SH-SY5Y (cell line): ENCODE data around the gene RYR1.

Experiments used
- GATA2 ChIP-seq: IDR thresholded peaks from 2 replicates; pipeline ENCODE4 v1.6.1; 2011; ENCODE audit warnings: mild to moderate bottlenecking, low read depth, low read length
- GATA3 ChIP-seq: IDR thresholded peaks from 2 replicates; pipeline ENCODE4 v1.6.1; 2011; ENCODE audit warnings: low read depth, mild to moderate bottlenecking, low read length, moderate library complexity

Gene RYR1

DNA sequence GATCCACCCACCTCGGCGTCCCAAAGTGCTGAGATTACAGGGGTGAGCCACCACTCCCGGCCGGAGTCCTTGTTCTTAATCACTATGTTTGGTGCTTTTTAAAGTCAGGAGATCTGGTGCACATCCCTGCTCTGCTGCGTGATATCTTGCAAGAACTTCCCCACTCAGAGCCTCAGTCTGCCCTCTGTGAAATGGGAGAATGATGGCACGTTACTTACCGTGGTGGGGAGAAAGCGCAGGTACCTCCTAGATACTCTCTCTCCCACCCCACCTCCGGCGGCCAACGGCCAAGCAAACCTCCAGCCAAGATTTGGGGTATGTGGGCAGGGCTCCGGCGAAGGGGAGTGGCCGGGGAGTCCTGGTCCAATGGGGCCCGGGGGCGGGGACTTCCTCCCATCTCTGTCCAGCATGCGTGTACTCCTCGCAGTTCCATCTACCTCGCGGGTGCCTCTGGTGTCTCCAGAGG, at the start of gene RYR1:
RYR1 (plus strand) TSS at position 424 of the 466 bp plus-strand sequence. CDS start 139 bp downstream, outside the sequence.
- TF ChIP-seq GATA3 (no peak), GATA2 (no peak)

DNA sequence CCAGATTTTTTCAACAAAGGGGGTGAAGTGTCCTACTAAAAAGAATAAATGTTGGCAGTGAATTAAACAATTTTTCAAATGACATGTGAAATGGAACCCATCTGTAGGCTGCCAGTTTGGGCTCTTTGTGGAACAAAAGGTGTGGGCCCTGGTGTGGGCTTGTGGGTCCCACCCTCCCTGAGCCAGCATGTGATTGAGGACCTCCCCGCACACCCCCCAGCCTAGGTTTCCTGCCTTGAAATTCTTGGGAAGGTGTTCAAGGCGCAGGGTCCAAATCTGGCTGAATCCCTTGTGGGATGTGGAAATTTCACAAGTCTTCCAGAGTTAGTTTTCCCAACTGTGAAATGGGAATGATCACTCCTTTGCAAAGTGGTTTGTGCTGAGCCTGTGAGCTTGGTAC, 49.7 kb upstream of the RYR1 start:
- no peak for TF ChIP-seq GATA2
- no peak for TF ChIP-seq GATA3

DNA sequence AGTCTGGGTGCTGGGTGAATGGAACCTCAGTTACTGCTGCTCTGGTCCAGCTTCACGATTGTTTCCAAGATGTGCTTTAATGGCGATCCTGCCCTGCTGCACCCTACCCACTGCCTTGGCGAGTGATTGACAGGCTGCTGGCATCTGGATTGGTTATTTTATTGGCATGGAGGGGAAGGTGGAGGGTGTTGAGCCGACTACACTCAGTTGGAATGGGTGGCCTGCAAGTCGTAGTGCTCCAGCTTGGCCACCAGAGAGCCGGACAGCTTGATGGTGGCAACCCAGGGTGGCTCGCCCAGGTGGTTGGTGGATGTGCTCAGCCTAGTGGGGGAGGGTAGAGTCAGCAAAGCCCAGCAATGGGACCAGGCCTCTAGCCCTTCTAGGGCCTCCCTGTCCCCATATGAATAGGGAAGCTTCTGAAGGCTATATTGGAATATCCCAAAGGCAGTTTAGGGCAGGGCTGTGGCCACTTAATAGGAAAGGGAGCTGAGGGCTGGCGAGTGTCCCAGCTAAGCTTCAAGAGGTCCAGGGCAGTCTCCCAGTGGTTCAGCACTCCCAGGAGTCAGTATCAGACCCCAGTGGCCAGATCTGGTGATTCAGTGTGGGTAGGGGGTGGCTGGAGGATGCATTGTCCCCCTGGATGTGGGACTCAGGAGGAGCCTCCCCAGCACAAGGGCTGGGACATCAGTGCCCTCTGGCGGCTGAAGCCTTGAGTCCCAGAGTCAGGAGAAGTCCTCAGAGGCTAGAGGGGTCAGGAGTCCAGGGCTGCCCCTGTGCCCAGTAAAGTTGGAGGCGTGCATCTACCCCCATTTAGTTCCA, 49.1 kb upstream of the RYR1 start:
- TF ChIP-seq GATA3 (no peak), GATA2 (no peak)

DNA sequence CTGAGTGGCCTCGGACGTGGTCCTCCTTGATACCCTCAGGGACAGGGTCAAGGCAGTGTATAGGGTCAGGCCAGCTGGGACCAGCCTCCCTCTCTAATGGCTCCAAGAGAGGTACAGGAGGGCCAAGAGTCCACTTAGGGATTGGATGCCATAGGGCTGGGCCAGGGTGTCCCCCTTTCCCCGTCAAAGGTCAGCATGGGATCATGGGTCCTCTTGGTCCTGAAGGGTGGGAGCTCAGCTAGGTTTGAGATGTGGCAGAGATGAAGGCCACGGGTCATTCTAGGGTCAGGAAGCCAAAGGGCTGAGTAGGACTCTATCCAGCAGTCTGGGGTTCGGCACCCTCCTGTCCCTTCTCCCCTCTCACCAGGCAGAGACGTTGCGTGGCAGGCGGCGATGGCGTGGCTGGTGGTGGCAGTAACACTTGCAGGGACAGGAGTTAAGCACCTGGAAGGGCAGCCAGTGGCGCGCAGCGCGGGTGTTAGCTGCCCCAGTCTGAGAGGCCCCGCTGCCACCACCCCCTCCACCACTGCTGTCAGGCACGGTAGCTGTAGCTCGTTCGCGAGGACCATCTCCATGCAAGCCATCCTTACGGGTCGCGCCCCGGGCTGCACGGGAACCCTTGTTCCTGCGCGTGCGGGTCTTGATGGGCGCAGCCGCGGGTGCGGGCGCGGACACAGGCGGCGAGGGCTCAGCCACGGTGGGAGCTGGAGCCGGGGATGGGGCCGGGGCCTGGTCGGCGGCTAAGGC, 48.3 kb upstream of the RYR1 start:
- TF ChIP-seq GATA2 (no peak), GATA3 (no peak)

DNA sequence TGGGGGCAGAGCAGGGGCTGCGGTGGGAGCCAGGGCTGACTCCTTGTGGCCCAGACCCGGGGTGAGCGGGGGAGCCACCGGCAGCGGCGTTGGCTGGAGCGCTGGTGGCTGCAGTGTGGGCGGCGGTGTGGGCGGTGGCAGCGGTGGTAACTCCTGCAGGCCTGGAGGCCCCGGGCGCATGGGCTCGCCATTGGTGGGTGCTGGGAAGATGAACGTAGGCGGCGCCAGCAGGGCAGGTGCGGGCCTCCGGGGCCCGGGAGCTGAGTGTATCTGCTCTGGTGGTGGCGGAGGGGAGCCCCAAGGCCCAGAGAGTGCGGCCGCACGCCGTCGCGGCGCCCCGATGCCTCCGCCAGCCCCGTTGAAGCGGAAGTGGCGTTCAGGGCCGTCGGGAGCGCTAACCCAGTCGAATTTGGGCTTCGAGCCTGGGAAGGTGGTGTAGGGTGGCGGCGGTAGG, 47.7 kb upstream of the RYR1 start:
- TF ChIP-seq GATA2: no peak
- TF ChIP-seq GATA3: no peak

DNA sequence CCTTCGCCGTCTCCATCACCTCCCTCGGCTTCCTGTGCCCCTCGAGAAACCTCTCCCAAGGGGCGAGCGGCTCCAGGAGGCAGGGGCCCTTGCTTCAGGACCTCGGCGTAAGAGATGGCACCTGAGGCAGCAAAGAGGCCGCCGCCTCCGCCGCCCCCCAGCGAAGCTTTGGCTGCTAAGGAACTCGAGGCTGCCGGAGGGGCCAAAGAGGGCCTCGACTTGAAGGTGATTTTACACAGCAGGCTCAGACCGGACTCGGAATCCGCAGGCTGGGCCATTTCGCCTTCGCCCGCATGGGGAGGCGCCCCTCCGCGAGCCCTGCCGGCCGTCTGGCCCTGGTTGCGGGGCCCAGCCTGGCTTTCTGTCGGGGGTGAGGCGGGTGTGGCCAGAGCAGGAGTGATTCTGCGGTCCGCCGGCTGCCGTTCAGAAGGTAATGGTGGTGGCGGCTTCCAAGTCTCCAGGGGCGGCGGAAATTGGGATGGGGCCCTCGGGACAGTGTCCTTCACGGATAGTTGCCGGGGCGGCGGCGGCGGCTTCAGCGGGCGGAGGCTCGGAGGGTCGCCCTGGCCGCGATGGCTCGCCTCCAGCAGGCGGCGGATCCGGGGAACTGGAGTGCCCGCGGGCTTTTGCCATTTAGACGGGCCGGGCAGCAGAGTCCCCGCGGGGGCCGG, 47.1 kb upstream of the RYR1 start:
- no peak for TF ChIP-seq GATA2
- no peak for TF ChIP-seq GATA3

DNA sequence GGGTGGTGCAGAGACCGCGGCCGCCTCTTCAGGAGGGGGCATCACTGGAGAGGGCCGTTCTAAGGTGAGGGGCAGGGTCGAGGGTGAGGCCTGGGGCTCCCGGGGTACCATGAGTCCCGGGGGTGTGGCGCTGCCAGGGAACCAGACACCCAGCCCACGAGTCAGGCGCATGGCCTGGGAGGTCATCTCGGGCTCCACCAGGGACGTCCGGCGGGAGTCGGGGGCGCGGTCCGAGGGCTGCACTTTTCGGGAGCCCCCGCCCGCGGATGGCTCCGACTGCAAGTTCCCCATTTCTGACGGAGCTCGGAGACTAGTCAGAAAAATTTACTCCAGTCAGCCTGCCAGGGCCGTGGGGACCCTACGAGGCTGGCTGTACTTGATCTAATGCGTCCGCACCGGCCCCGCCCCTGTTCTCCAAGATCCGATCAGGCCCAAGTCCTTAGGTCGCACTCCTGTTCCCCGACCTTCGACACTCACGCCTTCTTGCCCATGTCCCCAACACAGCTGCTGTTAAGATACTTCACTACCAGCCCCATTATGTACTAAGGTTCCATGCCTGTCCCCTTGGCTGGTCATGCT, 46.4 kb upstream of the RYR1 start:
- no peak for TF ChIP-seq GATA3

DNA sequence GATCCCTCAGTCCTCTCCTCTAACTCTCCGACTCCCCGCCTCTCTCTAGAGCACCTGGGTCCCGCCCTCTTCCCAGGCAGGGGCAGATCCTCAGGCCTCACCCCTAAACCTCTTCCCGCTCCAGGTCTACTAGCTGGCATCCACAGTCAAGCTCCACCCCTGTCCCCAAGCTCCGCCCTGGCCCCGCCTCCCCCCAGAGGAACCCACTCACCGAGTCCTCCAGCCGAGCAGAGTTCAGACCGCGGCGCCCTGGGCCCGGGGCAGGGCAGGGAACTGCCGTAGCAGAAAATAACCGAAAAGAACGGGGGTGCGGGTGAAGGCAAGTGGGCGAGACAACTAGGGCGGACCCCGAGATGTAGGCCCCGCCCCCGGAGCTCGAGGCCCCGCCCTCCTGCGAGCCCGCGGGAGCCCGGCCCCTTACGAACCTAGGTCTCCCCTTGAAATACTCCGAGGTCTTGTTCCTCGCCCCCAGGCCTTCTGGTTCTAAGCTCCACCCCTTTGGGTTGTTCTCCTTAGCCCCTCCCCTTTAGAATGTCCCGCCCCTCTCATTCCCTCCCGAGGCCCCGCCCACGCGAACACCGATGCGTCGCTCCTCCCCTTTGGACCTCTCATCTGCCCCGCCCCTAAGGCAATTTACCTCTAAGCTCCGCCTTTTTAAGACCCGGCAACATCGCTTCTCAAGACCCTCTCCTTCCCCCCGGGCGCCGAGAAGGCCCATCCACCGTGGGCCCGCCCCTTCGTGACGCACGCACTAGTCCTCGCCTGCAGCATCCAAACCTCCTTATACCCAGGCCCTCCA, 45.7 kb upstream of the RYR1 start, which contains the start of gene GGN:
GGN (minus strand) TSS at position 485 of the 799 bp plus-strand sequence. CDS start 773 bp downstream, outside the sequence.
- TF ChIP-seq GATA3: no peak
- TF ChIP-seq GATA2: no peak

DNA sequence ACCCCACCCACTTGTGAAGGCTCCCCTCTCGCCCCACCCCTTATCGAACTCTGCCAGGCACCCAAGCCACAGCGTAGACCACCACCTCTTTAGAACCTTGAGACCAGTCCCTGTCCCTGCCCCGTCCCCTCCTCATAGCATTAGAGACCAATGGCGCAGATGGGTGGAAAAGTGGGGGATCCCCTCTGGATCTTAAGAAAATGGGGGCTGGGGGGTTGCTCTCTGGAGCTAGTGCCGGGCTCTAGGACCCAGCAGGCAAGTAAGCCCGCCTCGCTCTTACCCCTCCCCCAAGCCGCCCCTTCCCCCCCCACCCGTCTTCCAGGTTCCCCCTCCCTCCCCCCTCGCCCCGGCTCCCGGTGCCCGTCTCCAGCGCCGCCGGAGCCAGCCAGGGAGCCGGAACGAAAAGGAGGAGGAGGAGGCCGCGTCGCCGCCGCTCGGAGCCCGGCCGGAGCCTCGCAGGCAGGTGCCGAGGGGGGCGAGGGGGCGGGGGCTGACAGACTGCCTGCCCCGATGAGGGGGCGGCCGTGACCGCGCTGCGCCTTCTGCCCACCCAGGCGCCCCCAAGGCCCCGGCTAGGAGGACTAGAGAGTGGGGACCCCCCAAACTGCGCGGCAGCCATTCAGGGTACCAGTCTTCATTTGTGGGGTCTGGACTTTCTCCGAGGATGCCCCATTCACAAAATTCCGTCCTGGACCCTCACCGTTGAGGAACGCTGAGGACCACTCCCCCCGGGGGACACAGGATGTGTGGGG, 45.0 kb upstream of the RYR1 start, which contains the start of gene SPRED3:
SPRED3 (plus strand) TSS at position 349 of the 752 bp plus-strand sequence. CDS start 1,606 bp downstream, outside the sequence.
- no peak for TF ChIP-seq GATA2

DNA sequence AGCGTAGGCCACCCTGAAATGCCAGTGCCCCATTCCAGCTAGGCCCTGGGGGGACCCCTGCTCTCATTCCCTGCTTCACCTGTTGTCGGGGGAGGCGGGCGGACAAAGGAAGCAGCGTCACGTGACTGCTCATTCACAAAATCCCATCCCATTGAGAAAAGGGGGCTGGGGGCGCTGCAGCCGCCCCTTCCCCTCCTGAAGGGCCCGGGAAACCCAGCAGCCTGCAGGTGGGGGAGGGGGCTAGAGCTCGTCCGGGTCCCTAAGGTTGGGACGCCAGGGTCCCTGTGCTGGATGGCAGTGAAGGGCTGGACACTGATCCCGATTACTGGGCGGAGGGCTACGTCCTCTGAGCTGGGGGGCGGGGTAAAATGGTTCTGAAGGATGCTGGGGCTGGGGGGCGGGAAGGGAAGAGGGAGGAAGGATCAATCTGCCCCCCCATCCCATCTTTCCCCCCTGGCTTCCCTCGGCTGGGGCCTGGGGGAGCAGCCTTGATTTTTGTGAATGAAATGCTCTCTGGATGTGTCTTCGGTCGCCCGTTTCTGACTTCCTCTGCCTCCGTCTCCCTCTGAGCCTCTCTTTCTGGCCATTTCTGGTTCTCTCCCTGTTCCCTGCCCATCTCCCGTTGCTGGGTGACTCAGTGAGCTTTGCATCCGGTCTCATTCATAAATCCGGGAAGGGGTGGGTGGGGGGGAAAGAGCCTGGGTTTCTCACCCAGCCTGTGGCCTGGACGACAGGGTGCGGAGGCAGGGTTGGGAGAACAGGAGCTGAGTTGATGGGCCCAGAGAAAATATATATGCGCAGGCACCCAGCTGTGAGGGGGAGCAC, 44.2 kb upstream of the RYR1 start:
- TF ChIP-seq GATA3: no peak
- no peak for TF ChIP-seq GATA2
